Neural cell (in vitro differentiated cells): ENCODE results near the gene MOCS2. TPM values are rescaled to one million over a fixed set of nuclear protein-coding genes. Genes with fewer than 3 reads are reported as not detected.

Experiments
- H2AFZ ChIP-seq: fragments of 200-600, 300-800 bp; sonication (generic), shearing (Covaris generic); 2 replicates; pipeline ENCODE4 v1.6.0; 2014; ENCODE audit warnings: low read depth, mild to moderate bottlenecking, antibody characterized with exemption, low read length, moderate library complexity
- H3F3A ChIP-seq: fragments of 200-600 bp; shearing (Covaris generic); 2 replicates; pipeline ENCODE4 v1.6.1; 2016; ENCODE audit warnings: mild to moderate bottlenecking, moderate library complexity, mixed read lengths, antibody characterized with exemption, low read length; ENCODE audit not compliant: insufficient read depth, poor library complexity, severe bottlenecking
- H3K27ac ChIP-seq: fragments of 200-600, 300-800 bp; sonication (generic), shearing (Covaris generic); 2 replicates; pipeline ENCODE4 v1.5.1; 2014; ENCODE audit warnings: mild to moderate bottlenecking, low read length, moderate library complexity
- H3K27me3 ChIP-seq: fragments of 300-800, 200-600 bp; sonication (generic), shearing (Covaris generic); 2 replicates; pipeline ENCODE4 v1.6.0; 2014; ENCODE audit warnings: mild to moderate bottlenecking, low read depth, low read length, moderate library complexity; ENCODE audit not compliant: insufficient read depth
- H3K36me3 ChIP-seq: fragments of 300-800, 200-600 bp; sonication (generic), shearing (Covaris generic); 2 replicates; pipeline ENCODE4 v1.5.1; 2014; ENCODE audit warnings: mild to moderate bottlenecking, antibody characterized with exemption, low read length, moderate library complexity; ENCODE audit not compliant: insufficient read depth
- H3K4me2 ChIP-seq: fragments of 300-800, 200-600 bp; sonication (generic), shearing (Covaris generic); 2 replicates; pipeline ENCODE4 v1.6.0; 2014; ENCODE audit warnings: mild to moderate bottlenecking, low read length
- H3K4me3 ChIP-seq: fragments of 300-800, 200-600 bp; sonication (generic), shearing (Covaris generic); 2 replicates; pipeline ENCODE4 v1.5.1; 2014; ENCODE audit warnings: mild to moderate bottlenecking, low read length, moderate library complexity
- H3K79me2 ChIP-seq: fragments of 200-600 bp; shearing (Covaris generic); replicated peaks from 2 replicates; pipeline ENCODE4 v1.6.0; 2014; ENCODE audit warnings: mild to moderate bottlenecking, low read length, moderate library complexity; ENCODE audit not compliant: insufficient read depth
- H3K9ac ChIP-seq: fragments of 300-800, 200-600 bp; sonication (generic), shearing (Covaris generic); 2 replicates; pipeline ENCODE4 v1.6.1; 2016; ENCODE audit warnings: mild to moderate bottlenecking, low read length, mixed read lengths
- H3K9me2 ChIP-seq: fragments of 200-600 bp; shearing (Covaris generic); 2 replicates; pipeline ENCODE4 v1.6.1; 2016; ENCODE audit warnings: mild to moderate bottlenecking, low read length, mixed read lengths; ENCODE audit not compliant: insufficient read depth
- H3K9me3 ChIP-seq: fragments of 200-600, 300-800 bp; sonication (generic), shearing (Covaris generic); 2 replicates; pipeline ENCODE4 v1.6.1; 2016; ENCODE audit warnings: mild to moderate bottlenecking, mixed run types, low read length, moderate library complexity, mixed read lengths
- H4K20me1 ChIP-seq: fragments of 200-600 bp; shearing (Covaris generic); 2 replicates; pipeline ENCODE4 v1.6.1; 2016; ENCODE audit warnings: mild to moderate bottlenecking, mixed run types; ENCODE audit not compliant: insufficient read depth
- CTCF ChIP-seq: fragments of 450-650 bp; IDR thresholded peaks from 2 replicates; pipeline ENCODE4 v1.5.1; 2014; ENCODE audit warnings: antibody characterized with exemption, mild to moderate bottlenecking, moderate library complexity; ENCODE audit not compliant: poor library complexity, severe bottlenecking
- EP300 ChIP-seq: fragments of 450-650 bp; conservative IDR thresholded peaks from 2 replicates; pipeline ENCODE4 v1.6.1; 2014; ENCODE audit warnings: antibody characterized with exemption, mild to moderate bottlenecking, moderate library complexity; ENCODE audit not compliant: poor library complexity, severe bottlenecking
- EZH2 ChIP-seq: fragments of 200-600, 300-800 bp; shearing (Covaris generic), sonication (generic); IDR thresholded peaks from 2 replicates; pipeline ENCODE4 v1.6.1; 2014; ENCODE audit warnings: antibody characterized with exemption, low read length, borderline replicate concordance, mild to moderate bottlenecking; ENCODE audit not compliant: insufficient read depth, poor library complexity, severe bottlenecking
- MXI1 ChIP-seq: fragments of 450-650 bp; conservative IDR thresholded peaks from 2 replicates; pipeline ENCODE4 v1.6.1; 2014; ENCODE audit warnings: antibody characterized with exemption, mild to moderate bottlenecking; ENCODE audit not compliant: poor library complexity, severe bottlenecking
- POLR2AphosphoS5 ChIP-seq: IDR thresholded peaks from 2 replicates; pipeline ENCODE4 v1.6.1; 2012
- RAD21 ChIP-seq: fragments of 450-650 bp; conservative IDR thresholded peaks from 2 replicates; pipeline ENCODE4 v1.6.1; 2014; ENCODE audit warnings: antibody characterized with exemption, mild to moderate bottlenecking, moderate library complexity
- SMC3 ChIP-seq: fragments of 450-650 bp; conservative IDR thresholded peaks from 2 replicates; pipeline ENCODE4 v1.6.1; 2014; ENCODE audit warnings: antibody characterized with exemption, mild to moderate bottlenecking, moderate library complexity; ENCODE audit not compliant: poor library complexity
- TAF1 ChIP-seq: IDR thresholded peaks from 2 replicates; pipeline ENCODE4 v1.6.1; 2012; ENCODE audit warnings: low read depth
- polyA plus RNA-seq: library from polyadenylated mRNA; depleted of rRNA; stranded (reverse); fragments of >200 nt; gene quantifications from 2 replicates; pipeline ENCODE4 v1.2.3, GENCODE V29; 2014
- TF ChIP-seq, protein P1 (sequence below): IDR thresholded peaks from 2 replicates; pipeline ENCODE4 v1.6.1; 2012; ENCODE audit warnings: borderline replicate concordance

Gene MOCS2
- polyA plus RNA-seq, 1 donor from 2014 or later = 71.0 TPM

- H3K79me2 ChIP-seq = no peaks in the 10 kb centered on the region
- H3K27me3 ChIP-seq = no peaks in the 10 kb centered on the region
- H3K9me2 ChIP-seq = no peaks in the 10 kb centered on the region
- no peaks in the 10 kb centered on the region for H3F3A ChIP-seq
- no peaks in the 10 kb centered on the region for H3K9me3 ChIP-seq
- H3K36me3 ChIP-seq = no peaks in the 10 kb centered on the region
- H3K9ac ChIP-seq = no peak overlapping the region
- H4K20me1 ChIP-seq = no peaks in the 10 kb centered on the region
- H3K4me2 ChIP-seq = no peak overlapping the region
- no peak overlapping the region for H3K27ac ChIP-seq
- TF ChIP-seq TAF1 (no peak), CTCF (no peak), EP300 (no peak), MXI1 (no peak), EZH2 (no peak), RAD21 (no peak), SMC3 (no peak), POLR2AphosphoS5 (no peak)
- TF ChIP-seq, protein P1, sequence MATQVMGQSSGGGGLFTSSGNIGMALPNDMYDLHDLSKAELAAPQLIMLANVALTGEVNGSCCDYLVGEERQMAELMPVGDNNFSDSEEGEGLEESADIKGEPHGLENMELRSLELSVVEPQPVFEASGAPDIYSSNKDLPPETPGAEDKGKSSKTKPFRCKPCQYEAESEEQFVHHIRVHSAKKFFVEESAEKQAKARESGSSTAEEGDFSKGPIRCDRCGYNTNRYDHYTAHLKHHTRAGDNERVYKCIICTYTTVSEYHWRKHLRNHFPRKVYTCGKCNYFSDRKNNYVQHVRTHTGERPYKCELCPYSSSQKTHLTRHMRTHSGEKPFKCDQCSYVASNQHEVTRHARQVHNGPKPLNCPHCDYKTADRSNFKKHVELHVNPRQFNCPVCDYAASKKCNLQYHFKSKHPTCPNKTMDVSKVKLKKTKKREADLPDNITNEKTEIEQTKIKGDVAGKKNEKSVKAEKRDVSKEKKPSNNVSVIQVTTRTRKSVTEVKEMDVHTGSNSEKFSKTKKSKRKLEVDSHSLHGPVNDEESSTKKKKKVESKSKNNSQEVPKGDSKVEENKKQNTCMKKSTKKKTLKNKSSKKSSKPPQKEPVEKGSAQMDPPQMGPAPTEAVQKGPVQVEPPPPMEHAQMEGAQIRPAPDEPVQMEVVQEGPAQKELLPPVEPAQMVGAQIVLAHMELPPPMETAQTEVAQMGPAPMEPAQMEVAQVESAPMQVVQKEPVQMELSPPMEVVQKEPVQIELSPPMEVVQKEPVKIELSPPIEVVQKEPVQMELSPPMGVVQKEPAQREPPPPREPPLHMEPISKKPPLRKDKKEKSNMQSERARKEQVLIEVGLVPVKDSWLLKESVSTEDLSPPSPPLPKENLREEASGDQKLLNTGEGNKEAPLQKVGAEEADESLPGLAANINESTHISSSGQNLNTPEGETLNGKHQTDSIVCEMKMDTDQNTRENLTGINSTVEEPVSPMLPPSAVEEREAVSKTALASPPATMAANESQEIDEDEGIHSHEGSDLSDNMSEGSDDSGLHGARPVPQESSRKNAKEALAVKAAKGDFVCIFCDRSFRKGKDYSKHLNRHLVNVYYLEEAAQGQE = no peak
- H3K4me3 ChIP-seq = no peak overlapping the region
- H2AFZ ChIP-seq = no peak overlapping the region
Measured at GRCh38 chr5:53133020-53133419, 23.5 kb upstream of the MOCS2 start.

DNA sequence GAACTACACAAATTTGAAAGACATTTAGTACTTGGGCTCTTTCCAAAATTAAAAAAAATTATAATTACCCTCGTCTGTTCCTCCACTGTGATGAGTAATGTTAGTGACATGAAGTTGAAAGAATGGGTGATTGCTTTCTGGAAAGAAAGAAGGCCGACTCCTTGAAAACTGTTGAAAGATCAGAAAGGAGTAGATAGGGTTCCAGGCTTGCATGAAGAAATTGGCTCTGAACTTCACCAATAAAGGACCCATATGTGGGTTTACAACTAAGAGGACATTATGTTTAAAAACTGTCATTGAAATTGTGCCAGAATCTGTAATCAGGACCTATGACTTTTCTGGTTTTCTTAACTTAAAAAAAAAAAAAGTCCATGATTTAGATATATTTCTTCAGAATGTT is 20.7 kb upstream of the MOCS2 start:
- H3F3A ChIP-seq = no peaks in the 10 kb centered on the region
- no peaks in the 10 kb centered on the region for H3K36me3 ChIP-seq
- TF ChIP-seq EP300 = no peak
- TF ChIP-seq CTCF = no peak
- no peak for TF ChIP-seq TAF1
- no peak for TF ChIP-seq POLR2AphosphoS5
- no peak for TF ChIP-seq RAD21
- TF ChIP-seq MXI1 = no peak
- no peak for TF ChIP-seq EZH2
- TF ChIP-seq, protein P1 = no peak
- TF ChIP-seq SMC3 = no peak
- H4K20me1 ChIP-seq = no peaks in the 10 kb centered on the region
- no peaks in the 10 kb centered on the region for H3K9me3 ChIP-seq
- H3K27me3 ChIP-seq = no peaks in the 10 kb centered on the region
- no peak overlapping the region for H3K9ac ChIP-seq
- H3K79me2 ChIP-seq = no peaks in the 10 kb centered on the region
- no peak overlapping the region for H3K4me3 ChIP-seq
- H3K27ac ChIP-seq = no peak overlapping the region
- H2AFZ ChIP-seq = no peak overlapping the region
- H3K9me2 ChIP-seq = no peaks in the 10 kb centered on the region
- H3K4me2 ChIP-seq = no peak overlapping the region
